GM23338 (cell line): ENCODE measurements around the gene EGFL8.

ENCODE experiments used
- CREB1 ChIP-seq: fragments of 250-450 bp; sonication (Bioruptor Pico); IDR thresholded peaks from 2 replicates; pipeline ENCODE4 v1.5.0; 2020; ENCODE audit warnings: low read depth, mild to moderate bottlenecking, moderate library complexity
- EZH2phosphoT487 ChIP-seq: fragments of 200-600 bp; sonication (generic); IDR thresholded peaks from one replicate; pipeline ENCODE4 v1.8.1; 2018; ENCODE audit warnings: antibody characterized with exemption; ENCODE audit not compliant: unreplicated experiment
- POLR2AphosphoS5 ChIP-seq: IDR thresholded peaks from 2 replicates; pipeline ENCODE4 v1.6.1; 2016; ENCODE audit warnings: antibody characterized with exemption, low read depth
- TF ChIP-seq, protein P1 (sequence below), 2 experiments: fragments of 200-600 bp in 1 of 2; sonication (generic) in 1 of 2; conservative IDR thresholded peaks; 2 replicates each; pipeline versions ENCODE4 v1.5.1 to v1.6.1; 2016 to 2017; ENCODE audit warnings: antibody characterized with exemption in 2 of 2, low read depth in 2 of 2, mild to moderate bottlenecking in 2 of 2, moderate library complexity in 1 of 2
- TF ChIP-seq, protein P2 (sequence below): IDR thresholded peaks from one replicate; pipeline ENCODE4 v1.6.1; 2018; ENCODE audit warnings: antibody characterized with exemption; ENCODE audit not compliant: unreplicated experiment

DNA sequence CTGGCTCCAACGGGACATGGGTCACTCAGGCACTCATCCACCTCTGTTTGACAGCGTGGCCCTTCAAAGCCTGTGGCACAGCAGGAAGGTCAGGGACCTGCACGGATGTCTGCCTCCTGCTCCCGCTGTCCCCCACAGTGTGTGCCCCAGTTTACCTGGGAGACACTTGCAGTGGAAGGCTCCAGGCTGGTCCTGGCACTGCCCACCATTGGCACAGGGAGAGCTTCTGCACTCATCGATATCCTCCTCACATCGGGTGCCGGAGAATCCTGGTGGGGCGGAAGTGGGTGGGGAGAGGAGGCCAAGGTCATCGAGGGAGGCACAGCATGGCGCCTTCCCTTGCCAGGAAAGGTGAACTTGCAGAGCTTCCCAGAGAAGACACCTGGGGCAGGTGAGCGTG, 52.6 kb downstream of the EGFL8 start:
- TF ChIP-seq, protein P1, sequence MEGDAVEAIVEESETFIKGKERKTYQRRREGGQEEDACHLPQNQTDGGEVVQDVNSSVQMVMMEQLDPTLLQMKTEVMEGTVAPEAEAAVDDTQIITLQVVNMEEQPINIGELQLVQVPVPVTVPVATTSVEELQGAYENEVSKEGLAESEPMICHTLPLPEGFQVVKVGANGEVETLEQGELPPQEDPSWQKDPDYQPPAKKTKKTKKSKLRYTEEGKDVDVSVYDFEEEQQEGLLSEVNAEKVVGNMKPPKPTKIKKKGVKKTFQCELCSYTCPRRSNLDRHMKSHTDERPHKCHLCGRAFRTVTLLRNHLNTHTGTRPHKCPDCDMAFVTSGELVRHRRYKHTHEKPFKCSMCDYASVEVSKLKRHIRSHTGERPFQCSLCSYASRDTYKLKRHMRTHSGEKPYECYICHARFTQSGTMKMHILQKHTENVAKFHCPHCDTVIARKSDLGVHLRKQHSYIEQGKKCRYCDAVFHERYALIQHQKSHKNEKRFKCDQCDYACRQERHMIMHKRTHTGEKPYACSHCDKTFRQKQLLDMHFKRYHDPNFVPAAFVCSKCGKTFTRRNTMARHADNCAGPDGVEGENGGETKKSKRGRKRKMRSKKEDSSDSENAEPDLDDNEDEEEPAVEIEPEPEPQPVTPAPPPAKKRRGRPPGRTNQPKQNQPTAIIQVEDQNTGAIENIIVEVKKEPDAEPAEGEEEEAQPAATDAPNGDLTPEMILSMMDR (conservative IDR thresholded peaks at IDR 0.05; ENCODE audit: low read depth in 2 of 2), result no peak
- TF ChIP-seq POLR2AphosphoS5 (no peak), CREB1 (no peak), EZH2phosphoT487 (no peak)
- TF ChIP-seq, protein P2, sequence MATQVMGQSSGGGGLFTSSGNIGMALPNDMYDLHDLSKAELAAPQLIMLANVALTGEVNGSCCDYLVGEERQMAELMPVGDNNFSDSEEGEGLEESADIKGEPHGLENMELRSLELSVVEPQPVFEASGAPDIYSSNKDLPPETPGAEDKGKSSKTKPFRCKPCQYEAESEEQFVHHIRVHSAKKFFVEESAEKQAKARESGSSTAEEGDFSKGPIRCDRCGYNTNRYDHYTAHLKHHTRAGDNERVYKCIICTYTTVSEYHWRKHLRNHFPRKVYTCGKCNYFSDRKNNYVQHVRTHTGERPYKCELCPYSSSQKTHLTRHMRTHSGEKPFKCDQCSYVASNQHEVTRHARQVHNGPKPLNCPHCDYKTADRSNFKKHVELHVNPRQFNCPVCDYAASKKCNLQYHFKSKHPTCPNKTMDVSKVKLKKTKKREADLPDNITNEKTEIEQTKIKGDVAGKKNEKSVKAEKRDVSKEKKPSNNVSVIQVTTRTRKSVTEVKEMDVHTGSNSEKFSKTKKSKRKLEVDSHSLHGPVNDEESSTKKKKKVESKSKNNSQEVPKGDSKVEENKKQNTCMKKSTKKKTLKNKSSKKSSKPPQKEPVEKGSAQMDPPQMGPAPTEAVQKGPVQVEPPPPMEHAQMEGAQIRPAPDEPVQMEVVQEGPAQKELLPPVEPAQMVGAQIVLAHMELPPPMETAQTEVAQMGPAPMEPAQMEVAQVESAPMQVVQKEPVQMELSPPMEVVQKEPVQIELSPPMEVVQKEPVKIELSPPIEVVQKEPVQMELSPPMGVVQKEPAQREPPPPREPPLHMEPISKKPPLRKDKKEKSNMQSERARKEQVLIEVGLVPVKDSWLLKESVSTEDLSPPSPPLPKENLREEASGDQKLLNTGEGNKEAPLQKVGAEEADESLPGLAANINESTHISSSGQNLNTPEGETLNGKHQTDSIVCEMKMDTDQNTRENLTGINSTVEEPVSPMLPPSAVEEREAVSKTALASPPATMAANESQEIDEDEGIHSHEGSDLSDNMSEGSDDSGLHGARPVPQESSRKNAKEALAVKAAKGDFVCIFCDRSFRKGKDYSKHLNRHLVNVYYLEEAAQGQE, result no peak
